ENCODE results near the gene MOB3B.
A peak's percentile ranks its signal among the peaks of the same experiment; 100 is the strongest.

MOB3B gene

DNA sequence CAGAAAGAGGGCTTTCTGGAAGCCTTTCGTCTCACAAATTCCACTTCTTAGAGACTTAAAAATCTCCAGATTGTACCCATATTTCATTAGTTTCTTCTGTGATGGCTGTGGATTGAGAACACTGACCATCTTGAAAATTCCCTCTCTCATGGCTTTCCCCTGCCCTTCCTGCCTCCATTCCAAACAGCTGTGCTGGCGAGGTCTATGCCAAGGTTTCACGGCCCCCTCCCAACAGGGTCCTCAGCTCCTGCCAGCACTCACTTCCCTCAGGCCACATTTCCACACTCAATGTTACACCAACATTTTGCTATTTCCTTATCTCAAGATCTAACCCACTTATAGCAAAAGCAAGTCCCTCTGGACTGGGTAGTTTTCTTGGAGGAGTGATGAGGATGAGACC, 192.4 kb downstream of the MOB3B start:
- DNase-seq (ENCODE audit: low spot score) = no peak

- DNase-seq (ENCODE audit: low spot score) = no peak
Observed at GRCh38 chr9:27336829-27337228, 192.8 kb downstream of the MOB3B start.

DNA sequence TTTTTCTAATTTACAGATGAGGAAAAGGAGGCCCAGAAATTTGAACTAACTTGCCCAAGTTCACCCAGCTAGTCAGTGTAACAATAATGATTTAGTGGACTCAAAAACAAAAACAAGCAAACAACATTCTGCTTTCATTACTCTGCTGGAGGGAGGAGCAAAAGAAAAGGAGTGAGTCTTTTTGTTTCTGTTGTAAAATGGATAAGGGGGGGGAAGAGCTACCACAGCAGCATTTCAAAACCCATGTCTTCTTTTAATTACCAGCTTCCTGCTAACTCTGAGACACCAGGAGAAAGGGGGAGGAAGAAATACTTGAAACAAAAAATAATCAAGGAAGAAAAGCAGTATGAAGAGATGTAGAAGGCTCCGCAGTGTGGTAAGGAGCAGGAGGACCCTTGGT, 193.5 kb downstream of the MOB3B start:
- no peak for DNase-seq (ENCODE audit: low spot score)

- DNase-seq (ENCODE audit: low spot score) = no peak
Observed at GRCh38 chr9:27335075-27335474, 194.5 kb downstream of the MOB3B start.

- DNase-seq (ENCODE audit: low spot score) = peak; percentile 82
Observed at GRCh38 chr9:27333241-27334052, 196.2 kb downstream of the MOB3B start.

DNA sequence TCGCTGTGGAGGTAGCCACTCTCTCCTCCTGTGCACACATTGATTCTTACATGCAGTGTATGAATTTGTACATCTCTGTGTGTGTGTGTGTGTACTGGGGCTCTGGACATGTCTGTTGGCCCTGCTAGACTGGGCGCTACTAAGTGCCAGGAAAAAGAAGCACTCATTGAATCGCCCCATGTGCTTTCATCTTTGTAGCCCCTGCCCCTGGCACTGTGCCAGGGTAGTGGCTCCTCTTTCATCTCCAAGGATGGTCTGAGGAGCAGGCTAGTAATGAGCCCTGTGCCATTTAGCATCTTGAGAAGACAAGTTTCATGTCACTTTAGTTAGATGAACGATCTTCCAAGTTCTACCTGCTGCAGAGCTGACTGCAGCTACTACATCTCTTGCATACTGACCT, 198.2 kb downstream of the MOB3B start:
- no peak for DNase-seq (ENCODE audit: low spot score)

- DNase-seq (ENCODE audit: low spot score) = no peak
Observed at GRCh38 chr9:27329291-27329690, 200.3 kb downstream of the MOB3B start.

GRCh38 chr9:27328483-27328882, 201.1 kb downstream of the MOB3B start:
- DNase-seq (ENCODE audit: low spot score) = no peak

GRCh38 chr9:27311184-27311583, 218.4 kb downstream of the MOB3B start:
- no peak for DNase-seq (ENCODE audit: low spot score)

- no peak for DNase-seq (ENCODE audit: low spot score)
Observed at GRCh38 chr9:27310582-27310981, 219.0 kb downstream of the MOB3B start.

- no peak for DNase-seq (ENCODE audit: low spot score)
Observed at GRCh38 chr9:27308691-27309390, 220.8 kb downstream of the MOB3B start.

- no peak for DNase-seq (ENCODE audit: low spot score)
Observed at GRCh38 chr9:27304521-27304920, 225.1 kb downstream of the MOB3B start.

DNA sequence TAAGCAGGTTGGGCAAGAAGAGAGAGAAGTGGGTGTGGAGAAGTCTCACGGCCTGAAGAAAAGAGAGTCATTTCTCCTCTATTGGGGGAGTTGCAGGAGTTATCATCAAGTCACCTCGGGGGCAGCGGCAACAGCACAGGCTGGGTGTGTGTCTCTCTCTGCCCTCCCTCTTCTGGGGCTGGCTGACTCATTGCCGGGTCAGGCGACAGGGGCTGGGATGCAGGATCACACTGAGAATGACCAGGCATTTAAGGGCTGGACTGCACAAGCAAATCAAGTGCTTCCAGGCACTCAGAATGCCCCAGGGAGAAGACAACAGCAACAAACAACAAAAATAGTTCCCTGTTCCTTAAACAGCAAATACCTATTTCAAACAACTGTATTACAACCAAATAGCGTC, 226.4 kb downstream of the MOB3B start:
- DNase-seq (ENCODE audit: low spot score) = no peak

- DNase-seq (ENCODE audit: low spot score) = no peak
Observed at GRCh38 chr9:27297050-27297449, 232.6 kb downstream of the MOB3B start, which contains the start of gene EQTN. TSS of gene EQTN (minus strand) at chr9:27297150. CDS start at chr9:27297055, 95 bp downstream.

GRCh38 chr9:27293996-27294395, 235.6 kb downstream of the MOB3B start:
- DNase-seq (ENCODE audit: low spot score) = no peak

GRCh38 chr9:27292659-27293405, 236.8 kb downstream of the MOB3B start:
- peak; percentile 67 for DNase-seq (ENCODE audit: low spot score)

- no peak for DNase-seq (ENCODE audit: low spot score)
Observed at GRCh38 chr9:27291292-27291691, 238.3 kb downstream of the MOB3B start.

DNA sequence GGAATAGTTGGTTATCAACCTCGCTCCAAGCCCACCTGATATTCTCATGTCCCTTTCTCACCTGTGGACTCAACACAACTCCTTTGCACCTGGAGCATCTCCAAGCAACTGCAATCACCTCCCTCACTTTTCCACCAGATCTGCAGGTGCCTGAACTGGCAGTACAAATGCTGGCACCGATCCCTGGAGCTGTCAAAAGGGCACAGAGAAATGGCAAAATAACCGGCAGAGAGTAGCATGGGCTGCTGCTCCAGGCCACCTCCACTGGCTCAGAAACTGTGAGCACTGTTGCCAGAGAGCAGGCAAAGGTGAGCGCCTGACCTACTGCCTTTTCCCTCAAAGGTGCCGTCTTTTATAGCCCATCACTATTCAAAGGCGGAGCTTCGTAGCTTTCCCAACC, 247.3 kb downstream of the MOB3B start:
- DNase-seq (ENCODE audit: low spot score) = no peak

DNA sequence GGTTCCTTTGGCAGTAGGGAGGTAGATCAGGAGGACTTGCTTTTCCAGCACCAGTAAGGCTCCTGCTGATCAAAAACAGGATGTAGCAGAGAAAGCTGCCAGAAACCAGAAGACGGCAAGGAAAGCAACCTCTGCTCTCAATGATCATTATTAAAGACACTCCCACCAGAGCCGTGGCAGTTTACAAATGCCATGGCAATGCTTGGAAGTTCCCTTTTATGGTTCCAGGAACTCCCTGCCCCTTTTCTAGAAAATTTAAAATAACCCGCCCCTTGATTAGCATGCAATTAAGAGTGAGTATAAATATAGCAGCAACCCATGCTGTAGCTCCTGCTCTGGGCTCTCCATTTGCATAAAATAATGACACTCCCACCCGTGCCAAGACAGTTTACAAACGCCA, 248.8 kb downstream of the MOB3B start:
- DNase-seq (ENCODE audit: low spot score) = no peak

DNA sequence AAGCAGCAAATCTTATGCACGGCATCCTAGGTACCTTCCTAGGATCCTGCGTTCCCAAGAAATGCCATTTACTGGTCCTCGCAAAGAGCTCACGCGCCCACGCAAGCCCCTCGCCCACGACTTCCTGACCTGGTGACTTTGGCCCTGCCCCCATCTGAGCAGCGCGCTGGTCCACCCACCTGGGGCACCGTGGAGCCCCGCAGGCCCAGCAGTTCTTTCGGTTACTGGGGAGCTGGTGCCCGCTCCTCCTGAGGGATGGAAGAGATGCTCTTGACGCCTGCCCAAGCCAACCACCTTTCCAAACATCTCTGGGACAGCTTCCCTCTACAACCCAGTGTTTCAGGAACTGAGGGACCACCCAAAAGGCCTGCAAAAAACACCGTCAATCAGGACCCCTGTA, 249.4 kb downstream of the MOB3B start:
- no peak for DNase-seq (ENCODE audit: low spot score)

- DNase-seq (ENCODE audit: low spot score) = no peak
Observed at GRCh38 chr9:27279611-27280010, 250.0 kb downstream of the MOB3B start.

GRCh38 chr9:27278374-27278773, 251.2 kb downstream of the MOB3B start:
- DNase-seq (ENCODE audit: low spot score) = peak; percentile 9
